SJSA1 (cell line): ENCODE measurements around the gene APLNR. TPM values are rescaled to one million over a fixed set of nuclear protein-coding genes. Genes with fewer than 3 reads are reported as not detected.

Experiments
- DNase-seq, 2 experiments: peaks; one replicate each; pipeline ENCODE4 v3.0.0-alpha.2; 2015 to 2020; ENCODE audit warnings: low spot score in 2 of 2, low read depth in 1 of 2
- H3K27ac ChIP-seq: fragments of 250-450 bp; sonication (Bioruptor Pico); 2 replicates; pipeline ENCODE4 v1.5.1; 2020; ENCODE audit warnings: mild to moderate bottlenecking, moderate library complexity
- H3K27me3 ChIP-seq: fragments of 250-450 bp; sonication (Bioruptor Pico); replicated peaks from 2 replicates; pipeline ENCODE4 v1.5.1; 2020; ENCODE audit warnings: mild to moderate bottlenecking, moderate library complexity
- H3K36me3 ChIP-seq: fragments of 250-450 bp; sonication (Bioruptor Pico); 2 replicates; pipeline ENCODE4 v1.5.1; 2020; ENCODE audit warnings: mild to moderate bottlenecking
- H3K4me1 ChIP-seq: fragments of 250-450 bp; sonication (Bioruptor Pico); replicated peaks from 2 replicates; pipeline ENCODE4 v1.6.1; 2021; ENCODE audit warnings: mild to moderate bottlenecking
- H3K4me3 ChIP-seq: fragments of 250-450 bp; sonication (Bioruptor Pico); 2 replicates; pipeline ENCODE4 v1.5.1; 2020; ENCODE audit warnings: mild to moderate bottlenecking
- H3K9me3 ChIP-seq: fragments of 250-450 bp; sonication (Bioruptor Pico); replicated peaks from 2 replicates; pipeline ENCODE4 v1.5.1; 2020; ENCODE audit warnings: mild to moderate bottlenecking
- total RNA-seq: library from RNA; depleted of rRNA; stranded (reverse); fragments of >200 nt; shearing (Covaris generic); gene quantifications from 2 replicates; pipeline ENCODE4 v1.2.3, GENCODE V29; 2014; rRNA removed

Gene APLNR
- total RNA-seq, 1 experiment from 2014 or later, result not detected

DNA sequence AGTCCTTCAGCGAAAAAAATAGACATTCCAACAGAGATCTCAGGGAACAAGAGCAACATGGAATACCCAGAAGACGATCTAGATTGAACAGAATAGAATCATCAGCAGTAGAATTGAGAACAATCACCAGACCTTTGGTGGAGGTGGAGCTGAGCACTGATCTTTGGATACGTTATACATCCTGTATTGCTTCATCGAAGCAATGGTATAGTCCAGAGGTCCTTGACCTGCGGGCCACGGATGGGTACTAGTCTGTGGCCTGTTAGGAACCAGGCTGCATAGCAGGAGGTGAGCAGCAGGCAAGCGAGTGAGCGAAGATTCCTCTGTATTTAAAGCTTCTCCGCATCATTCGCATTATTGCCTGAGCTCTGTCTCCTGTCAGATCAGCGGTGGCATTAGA lies 37.7 kb downstream of the APLNR start:
- Histone ChIP-seq H3K36me3 (no peaks in the 10 kb centered on the region), H3K4me3 (no peak overlapping the region), H3K27ac (no peak overlapping the region), H3K9me3 (no peaks in the 10 kb centered on the region), H3K27me3 (peaks cover 20% of the 10 kb centered on the region), H3K4me1 (no peaks in the 10 kb centered on the region)
- no peak for DNase-seq

DNA sequence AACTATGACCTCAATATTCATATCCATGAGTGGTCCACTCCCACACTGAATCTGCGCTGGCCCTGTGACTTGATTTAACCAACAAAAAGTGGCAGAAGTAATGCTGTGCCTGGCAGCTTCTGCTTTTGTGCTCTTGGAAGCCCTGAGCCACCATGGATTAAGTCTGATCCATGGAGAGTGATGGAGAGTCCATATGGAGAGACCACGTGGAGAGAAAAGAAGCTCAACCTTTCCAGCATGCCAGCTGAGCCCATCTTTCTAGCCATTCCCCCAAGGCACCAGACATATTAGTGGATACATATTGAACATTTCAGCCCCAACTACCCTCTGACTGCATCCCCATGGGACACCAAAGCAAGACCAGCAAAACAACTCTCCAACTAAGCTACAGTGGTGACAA lies 39.3 kb downstream of the APLNR start:
- Histone ChIP-seq H3K9me3 (no peaks in the 10 kb centered on the region), H3K4me3 (no peak overlapping the region), H3K27ac (no peak overlapping the region), H3K4me1 (no peaks in the 10 kb centered on the region), H3K36me3 (no peaks in the 10 kb centered on the region), H3K27me3 (peaks cover 10% of the 10 kb centered on the region)
- no peak for DNase-seq

DNA sequence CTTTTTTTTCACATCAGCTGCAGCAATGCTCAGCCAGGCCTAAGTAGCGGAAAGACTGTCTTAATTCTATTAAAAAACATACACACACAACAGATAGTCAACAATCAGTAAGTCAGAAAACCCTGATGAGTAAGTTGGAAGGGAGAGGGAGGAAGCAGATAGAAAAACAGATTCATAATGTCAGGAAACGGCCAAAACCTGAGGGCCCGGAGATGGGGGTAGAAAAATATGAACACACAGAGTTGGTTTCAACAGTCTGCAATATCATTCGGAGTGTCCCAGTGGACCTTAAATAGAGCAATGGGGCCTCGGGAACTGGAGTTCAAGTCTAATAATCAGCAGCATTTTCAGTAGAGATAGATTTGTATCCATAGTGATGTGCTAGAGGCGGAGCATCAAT lies 40.5 kb downstream of the APLNR start:
- peaks cover 4% of the 10 kb centered on the region; the same call in 1 of the 2 replicates for H3K27me3 ChIP-seq
- no peaks in the 10 kb centered on the region for H3K9me3 ChIP-seq
- H3K36me3 ChIP-seq, result no peaks in the 10 kb centered on the region
- no peaks in the 10 kb centered on the region for H3K4me1 ChIP-seq
- H3K4me3 ChIP-seq, result no peak overlapping the region
- H3K27ac ChIP-seq, result no peak overlapping the region
- no peak for DNase-seq

DNA sequence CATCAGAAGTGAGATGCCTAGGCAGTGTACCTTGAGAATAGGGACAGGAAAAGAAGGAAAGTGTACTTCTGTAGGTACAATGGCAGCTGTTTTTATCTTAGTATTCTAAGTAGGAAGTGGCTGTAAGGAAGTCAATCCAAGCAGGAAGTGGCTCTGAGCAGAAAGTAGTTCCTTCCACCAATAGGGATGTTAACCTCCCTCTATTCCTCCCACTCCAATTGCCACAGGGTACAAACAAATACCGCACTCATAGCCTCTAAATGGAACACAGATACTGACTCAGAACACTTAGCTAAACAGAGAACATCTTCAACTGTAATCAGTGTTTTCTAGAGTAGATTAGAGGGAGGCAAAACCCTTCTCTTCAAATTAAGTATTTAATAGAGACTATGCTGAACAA lies 44.7 kb downstream of the APLNR start:
- Histone ChIP-seq H3K27ac (no peak overlapping the region), H3K4me1 (no peaks in the 10 kb centered on the region), H3K9me3 (no peaks in the 10 kb centered on the region), H3K4me3 (no peak overlapping the region), H3K36me3 (no peaks in the 10 kb centered on the region), H3K27me3 (0 out of 2 replicates have a peak, but pooled peaks cover 4% of the 10 kb centered on the region)
- no peak for DNase-seq

- Histone ChIP-seq H3K9me3 (no peaks in the 10 kb centered on the region), H3K27me3 (0 out of 2 replicates have a peak, but pooled peaks cover 4% of the 10 kb centered on the region), H3K4me3 (no peak overlapping the region), H3K4me1 (no peaks in the 10 kb centered on the region), H3K27ac (no peak overlapping the region), H3K36me3 (no peaks in the 10 kb centered on the region)
- no peak for DNase-seq
Measured at GRCh38 chr11:57191311-57192219, 45.5 kb downstream of the APLNR start.

- H3K4me1 ChIP-seq, result no peaks in the 10 kb centered on the region
- no peaks in the 10 kb centered on the region for H3K36me3 ChIP-seq
- H3K27ac ChIP-seq, result no peak overlapping the region
- H3K4me3 ChIP-seq, result no peak overlapping the region
- no peak for DNase-seq
- H3K27me3 ChIP-seq, result 0 out of 2 replicates have a peak, but pooled peaks cover 4% of the 10 kb centered on the region
- H3K9me3 ChIP-seq, result no peaks in the 10 kb centered on the region
Measured at GRCh38 chr11:57190548-57190947, 46.5 kb downstream of the APLNR start.

Other genes with a start within 250 kb of the APLNR start
- not detected in 2 replicates for gene OR5AK2, start 248.3 kb downstream of the APLNR start, total RNA-seq
- not detected in 2 replicates for gene LRRC55, start 55.3 kb downstream of the APLNR start, total RNA-seq
- 27.1 and 32.1 TPM in 2 replicates for gene TNKS1BP1, start 87.7 kb upstream of the APLNR start, total RNA-seq
- 133 and 186 TPM in 2 replicates for gene SSRP1, start 98.6 kb upstream of the APLNR start, total RNA-seq
- gene P2RX3, start 101.1 kb upstream of the APLNR start, total RNA-seq, result not detected in 2 replicates
- gene PRG3, start 143.9 kb upstream of the APLNR start, total RNA-seq, result not detected in 2 replicates
- gene PRG2, start 153.4 kb upstream of the APLNR start, total RNA-seq, result not detected in 2 replicates
- gene SLC43A3, start 189.9 kb upstream of the APLNR start, total RNA-seq, result 49.5 and 62.2 TPM in 2 replicates
- not detected in 2 replicates for gene RTN4RL2, start 223.3 kb upstream of the APLNR start, total RNA-seq